Myometrial cell (primary cell): ENCODE results near the gene TNFRSF14. TPM values are rescaled to one million over a fixed set of nuclear protein-coding genes. Genes with fewer than 3 reads are reported as not detected.

Source experiments
- total RNA-seq: library from RNA; depleted of rRNA; stranded (reverse); fragments of >200 nt; gene quantifications from 2 replicates; pipeline ENCODE4 v1.2.3, GENCODE V29; 2015

Gene TNFRSF14
- total RNA-seq, result 20.2 and 25.9 TPM in 2 replicates

DNA sequence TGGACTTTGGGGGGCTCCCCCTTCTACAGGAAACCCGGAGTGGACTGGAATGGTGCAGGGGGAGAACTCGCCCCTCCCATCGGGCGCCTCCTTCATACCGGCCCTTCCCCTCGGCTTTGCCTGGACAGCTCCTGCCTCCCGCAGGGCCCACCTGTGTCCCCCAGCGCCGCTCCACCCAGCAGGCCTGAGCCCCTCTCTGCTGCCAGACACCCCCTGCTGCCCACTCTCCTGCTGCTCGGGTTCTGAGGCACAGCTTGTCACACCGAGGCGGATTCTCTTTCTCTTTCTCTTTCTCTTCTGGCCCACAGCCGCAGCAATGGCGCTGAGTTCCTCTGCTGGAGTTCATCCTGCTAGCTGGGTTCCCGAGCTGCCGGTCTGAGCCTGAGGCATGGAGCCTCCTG, at the start of gene TNFRSF14:
TNFRSF14 (plus strand) TSS at position 95 of the 401 bp plus-strand sequence; CDS start at position 389, 294 bp downstream.

DNA sequence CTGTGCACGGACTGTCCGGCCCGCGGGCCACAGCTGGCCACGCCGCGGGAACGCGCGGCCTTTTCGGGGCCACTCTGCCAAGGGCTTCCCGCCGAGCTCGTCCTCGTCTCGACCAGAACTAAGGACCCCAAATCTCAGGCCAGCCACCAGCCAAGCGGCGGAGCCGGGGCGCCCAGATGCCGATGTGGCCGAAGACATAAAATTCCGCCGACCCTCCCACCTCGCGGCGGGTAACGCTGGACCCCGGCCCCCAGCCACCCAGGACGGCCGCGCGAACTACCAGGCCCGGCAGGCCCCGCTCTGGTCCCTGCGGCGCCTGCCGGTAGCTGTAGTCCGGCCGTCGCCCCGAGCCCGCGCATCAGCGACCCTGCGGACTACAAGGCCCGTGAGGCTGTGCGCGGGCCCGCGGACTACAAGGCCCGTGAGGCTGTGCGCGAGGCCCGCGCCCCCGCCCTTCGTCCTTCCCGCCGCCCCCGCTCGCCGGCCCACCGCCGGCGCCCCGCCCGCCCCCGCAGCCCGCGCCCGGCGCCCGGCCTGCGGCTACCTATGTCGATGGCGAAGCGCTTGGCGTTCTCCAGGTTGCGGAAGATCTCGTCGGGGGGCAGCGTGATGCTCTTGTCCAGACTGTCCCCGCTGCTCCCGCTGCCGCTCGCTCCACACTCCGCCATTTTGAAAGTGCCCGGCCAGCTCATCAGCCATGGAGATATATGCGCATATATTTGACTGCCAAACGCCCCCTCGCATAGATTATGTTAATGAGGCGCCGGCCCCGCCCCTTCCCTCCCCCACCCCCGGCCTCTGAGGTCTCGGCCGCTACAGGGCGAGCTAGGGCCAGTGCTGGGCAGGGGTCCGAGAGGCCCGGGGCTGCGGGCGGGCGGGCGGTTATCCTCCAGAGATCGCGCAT, 30.0 kb upstream of the TNFRSF14 start, which contains the start of gene PANK4:
PANK4 (minus strand) TSS at position 677 of the 904 bp plus-strand sequence; CDS start at position 668, 9 bp downstream.

DNA sequence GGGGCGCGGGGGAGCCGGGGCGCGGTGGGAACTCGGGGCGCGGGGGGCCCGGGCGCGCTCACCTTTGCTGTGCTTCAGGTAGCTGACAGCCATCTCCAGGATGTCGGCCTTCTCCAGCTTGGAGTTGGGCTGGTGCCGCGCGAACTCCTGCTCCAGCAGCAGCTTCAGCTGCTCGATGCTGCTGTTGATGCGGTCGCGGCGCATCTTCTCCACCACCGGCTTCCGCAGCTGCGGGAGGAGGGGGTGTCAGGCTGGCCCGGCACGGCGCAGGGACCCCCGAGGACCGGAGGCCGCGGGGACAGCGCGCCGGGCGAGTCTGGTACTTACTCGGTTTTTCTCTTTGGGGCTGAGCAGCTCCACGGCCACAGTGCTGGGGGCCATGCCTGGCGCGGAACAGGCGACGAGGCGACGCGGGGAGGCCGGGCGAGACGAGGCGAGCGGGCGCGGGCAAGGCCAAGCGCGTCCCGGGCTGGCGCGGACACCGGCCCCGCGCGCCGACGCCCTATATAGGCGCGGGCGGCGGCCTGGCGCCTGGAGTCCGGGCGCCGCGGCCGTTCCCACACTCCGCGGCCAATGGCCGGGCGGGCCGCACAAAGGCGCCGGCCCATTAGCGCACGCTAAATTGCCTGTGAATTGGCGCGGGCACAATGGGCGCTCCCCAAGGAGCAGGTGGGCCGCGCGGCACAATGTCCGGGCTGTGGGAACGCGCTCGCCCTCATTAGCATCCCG, 26.2 kb upstream of the TNFRSF14 start, which contains the start of gene HES5:
HES5 (minus strand) TSS at position 480 of the 729 bp plus-strand sequence; CDS start at position 381, 99 bp downstream.

DNA sequence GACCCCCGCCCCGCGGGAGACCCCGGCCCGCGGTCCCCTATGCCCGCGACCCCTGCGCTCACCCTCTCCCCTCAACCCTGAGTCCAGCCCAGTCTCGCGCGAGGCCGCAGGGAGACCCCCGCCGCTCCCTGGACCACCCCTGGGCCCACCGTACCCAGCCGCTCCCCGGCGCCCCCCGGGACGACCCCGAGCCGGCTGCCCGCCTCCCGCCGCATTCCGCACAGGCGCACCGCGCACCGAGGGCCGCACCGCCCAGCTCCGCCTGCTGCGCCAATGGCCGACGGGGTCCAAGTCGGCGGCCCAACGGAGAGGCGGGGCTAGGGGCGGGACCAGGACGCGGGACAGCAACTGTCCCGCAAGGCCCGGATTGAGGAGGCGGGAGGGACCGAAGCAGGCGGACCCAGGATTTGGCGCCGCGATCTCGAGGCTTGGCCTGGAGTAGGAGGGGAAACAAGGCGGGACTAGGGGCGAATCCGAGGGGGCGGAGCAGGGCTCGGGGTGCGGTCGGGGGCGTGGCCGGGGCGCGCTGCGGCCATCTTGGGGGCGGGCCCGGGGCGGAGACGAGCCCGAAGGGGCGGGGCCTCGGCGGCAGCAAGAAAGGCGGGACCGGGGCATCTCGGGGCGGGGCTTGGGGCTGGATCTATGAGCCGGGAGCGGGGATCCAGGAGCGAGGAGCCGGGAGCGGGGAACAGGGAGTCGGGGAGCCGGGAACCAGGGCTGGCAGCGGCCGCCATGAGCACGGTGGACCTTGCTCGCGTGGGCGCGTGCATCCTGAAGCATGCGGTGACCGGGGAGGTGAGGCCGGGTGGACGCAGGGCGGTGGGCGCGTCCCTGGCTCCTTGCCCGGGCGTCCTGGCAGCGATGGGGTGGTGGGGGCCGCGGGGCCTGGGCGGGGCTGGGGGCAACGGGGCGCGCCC, 30.2 kb downstream of the TNFRSF14 start, which contains the start of gene PRXL2B:
PRXL2B (plus strand) TSS at position 624 of the 917 bp plus-strand sequence; CDS start at position 733, 109 bp downstream.

Other genes starting within 250 kb of the TNFRSF14 start
- 6.7 and 11.5 TPM in 2 replicates for gene MORN1, start 164.8 kb upstream of the TNFRSF14 start, total RNA-seq
- 111 and 126 TPM in 2 replicates for gene RER1, start 164.5 kb upstream of the TNFRSF14 start, total RNA-seq
- 29.4 and 37.9 TPM in 2 replicates for gene PEX10, start 143.8 kb upstream of the TNFRSF14 start, total RNA-seq
- not detected in 2 replicates for gene PLCH2, start 80.1 kb upstream of the TNFRSF14 start, total RNA-seq
- gene PANK4, start 29.8 kb upstream of the TNFRSF14 start, total RNA-seq, result 37.9 and 39.8 TPM in 2 replicates
- gene HES5, start 26.1 kb upstream of the TNFRSF14 start, total RNA-seq, result not detected in 2 replicates
- gene PRXL2B, start 30.4 kb downstream of the TNFRSF14 start, total RNA-seq, result 20.4 and 23.1 TPM in 2 replicates
- not detected in 2 replicates for gene MMEL1, start 76.6 kb downstream of the TNFRSF14 start, total RNA-seq
- under 0.01 TPM in 2 replicates for gene TTC34, start 245.3 kb downstream of the TNFRSF14 start, total RNA-seq